Hippocampal formation (tissue), 2 donors: ENCODE measurements around the gene NRP1.
"Not testable (repeated sequence)": the region's sequence is repeated elsewhere in the genome, so short reads cannot be mapped to it uniquely, and the experiment has no call there.

Source experiments
- DNase-seq, 2 donors: peaks; one replicate each; lab custom pipeline; 2025; lab: John Stamatoyannopoulos, UW

NRP1 gene

GRCh38 chr10:33334153-33334804 is at the start of gene NRP1:
Gene NRP1, minus strand, starts transcription at chr10:33334667. Its CDS starts 285 bp downstream, at chr10:33334382.
- DNase-seq = peak in 1 of 2 donors; percentile 38

DNA sequence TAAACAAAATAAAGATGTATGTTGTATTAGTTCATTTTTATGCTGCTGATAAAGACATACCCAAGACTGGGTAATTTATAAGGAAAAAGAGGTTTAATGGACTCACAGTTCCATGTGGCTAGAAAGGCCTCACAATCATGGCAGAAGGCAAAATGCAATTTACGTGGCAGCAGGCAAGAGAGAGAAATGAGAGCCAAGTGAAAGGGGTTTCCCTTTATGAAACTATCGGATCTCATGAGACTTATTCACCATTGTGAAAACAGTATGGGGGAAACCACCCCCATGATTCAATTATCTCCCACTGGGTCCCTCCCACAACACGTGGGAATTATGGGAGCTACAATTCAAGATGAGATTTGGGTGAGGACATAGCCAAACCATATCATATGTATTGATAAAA is 49.7 kb upstream of the NRP1 start:
- not testable (repeated sequence) for DNase-seq

DNA sequence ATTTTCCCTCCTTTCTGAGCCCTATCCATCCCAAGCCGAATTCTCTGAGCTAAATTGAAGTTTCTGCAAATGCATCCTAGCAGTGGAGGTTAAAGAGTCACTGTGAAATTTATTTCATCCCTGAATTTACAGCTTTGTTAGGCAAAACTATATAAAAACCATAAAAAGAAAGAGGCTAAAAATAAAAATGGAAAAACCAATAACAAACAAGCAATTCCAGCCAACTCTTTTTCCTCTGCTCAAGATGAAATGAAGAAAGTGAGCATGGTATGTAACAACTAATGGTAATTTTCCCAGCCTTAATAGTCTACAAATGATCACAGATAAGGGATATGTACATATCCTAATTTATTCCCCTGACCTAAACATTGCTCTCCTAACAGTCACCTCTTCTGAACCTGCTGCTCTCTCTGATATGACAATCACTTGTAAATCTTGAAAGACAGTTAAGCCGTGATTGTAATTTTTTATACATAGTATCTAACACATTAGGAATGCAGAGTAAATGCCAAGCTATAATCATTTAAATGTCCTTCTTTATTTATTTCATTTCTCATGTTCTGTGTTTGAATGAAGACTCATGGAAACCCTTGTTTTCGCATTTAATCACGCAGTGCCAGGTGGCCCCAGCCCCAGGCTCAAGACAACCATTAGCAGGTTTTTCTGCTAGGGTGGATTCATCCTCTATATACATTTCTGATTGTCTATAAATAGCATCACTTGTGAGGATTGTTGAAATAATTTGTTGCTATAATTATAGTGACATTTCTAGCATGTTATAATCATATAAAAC is 48.6 kb upstream of the NRP1 start:
- DNase-seq = no peak

GRCh38 chr10:33382216-33382600 is 47.7 kb upstream of the NRP1 start:
- DNase-seq = no peak

DNA sequence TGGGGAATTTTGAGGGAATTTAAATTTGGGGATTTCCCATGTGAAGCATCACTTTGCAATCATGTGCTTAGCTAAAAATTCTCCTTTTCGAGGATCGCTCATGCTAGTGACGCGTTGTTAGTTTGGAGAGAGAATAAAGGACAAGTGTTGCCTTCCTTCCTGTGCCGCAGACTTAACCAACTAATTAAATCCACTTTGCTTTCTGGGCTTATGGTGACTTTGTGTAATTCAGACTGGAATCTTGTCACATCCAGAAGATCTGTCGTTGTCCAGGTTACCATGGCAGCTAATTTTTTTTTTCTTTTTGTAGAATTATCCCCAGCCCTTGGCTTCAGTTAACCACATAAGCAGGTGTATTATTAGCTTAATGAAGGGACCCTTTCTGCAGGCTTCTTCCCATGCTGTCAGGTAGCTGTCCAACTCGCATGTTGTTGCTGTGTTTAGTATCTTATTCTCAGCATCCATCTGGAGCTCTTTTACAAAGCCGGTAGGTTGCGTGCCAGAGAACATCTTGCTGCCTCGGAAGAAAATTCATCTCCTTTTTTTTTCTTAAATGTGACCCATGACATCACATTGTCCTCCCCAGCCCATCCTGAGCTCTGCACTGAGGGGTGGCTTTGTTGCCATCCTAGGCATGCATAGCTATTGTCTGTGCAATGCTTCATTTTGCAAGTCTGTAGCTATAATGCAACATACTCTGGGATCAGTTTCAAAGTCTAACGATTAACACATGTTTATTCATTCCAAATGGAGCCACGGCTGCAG is 47.2 kb upstream of the NRP1 start:
- peak; percentile 4 to 48 for DNase-seq

- no peak for DNase-seq
These were observed 43.2 kb upstream of the NRP1 start for GRCh38 chr10:33377658-33378025.

GRCh38 chr10:33376976-33377657 is 42.6 kb upstream of the NRP1 start:
- DNase-seq = peak in 1 of 2 donors; percentile 13

GRCh38 chr10:33376476-33376875 is 42.0 kb upstream of the NRP1 start:
- no peak for DNase-seq

GRCh38 chr10:33373263-33373662 is 38.8 kb upstream of the NRP1 start:
- DNase-seq = no peak

GRCh38 chr10:33371234-33371633 is 36.8 kb upstream of the NRP1 start:
- no peak for DNase-seq

DNA sequence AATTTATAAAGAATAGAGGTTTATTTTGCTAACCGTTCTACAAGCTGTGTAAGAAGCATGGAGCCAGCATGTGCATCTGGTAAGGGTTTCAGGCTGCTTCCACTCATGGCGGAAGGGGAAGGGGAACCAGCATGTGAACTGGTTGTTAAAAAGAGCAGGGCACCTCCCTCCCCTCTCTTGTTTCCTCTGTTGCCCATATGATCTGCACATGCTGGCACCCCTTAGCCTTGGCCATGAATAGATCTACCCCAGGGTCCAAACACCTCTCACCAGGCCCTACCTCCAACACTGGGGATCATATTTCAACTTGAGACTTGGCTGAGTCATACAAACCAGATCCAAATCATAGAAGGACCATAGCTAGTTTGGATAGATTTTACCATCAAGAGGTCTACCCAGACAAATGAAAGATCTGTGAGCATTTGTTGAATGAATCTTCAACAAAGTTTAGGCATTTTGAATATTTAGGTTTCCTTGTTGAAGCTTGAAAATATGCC is 36.0 kb upstream of the NRP1 start:
- DNase-seq = no peak

DNA sequence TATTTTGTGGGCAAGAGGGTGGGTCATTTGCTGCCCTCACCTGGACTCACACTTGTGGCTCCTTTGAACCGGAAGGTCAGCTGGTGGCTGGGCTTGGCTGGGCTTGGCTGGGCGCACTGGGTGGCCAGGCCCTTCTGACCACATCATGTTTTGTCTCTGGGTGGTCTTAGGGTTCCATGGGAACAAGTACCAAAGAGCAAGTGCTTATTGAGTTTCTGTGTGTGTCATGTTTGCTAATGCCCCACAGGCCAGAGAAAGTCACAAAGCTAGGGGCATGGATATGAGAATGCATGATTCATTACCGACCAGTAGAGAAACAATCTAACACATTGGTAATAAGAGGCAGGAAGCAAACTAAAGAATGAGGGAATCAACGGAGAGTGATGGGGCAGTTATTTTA is 33.6 kb upstream of the NRP1 start:
- DNase-seq = no peak

- peak in 1 of 2 donors; percentile 13 for DNase-seq
These were observed 31.5 kb upstream of the NRP1 start for GRCh38 chr10:33365871-33366411.

- no peak for DNase-seq
These were observed 30.8 kb upstream of the NRP1 start for GRCh38 chr10:33365301-33365700.

- no peak for DNase-seq
These were observed 28.6 kb upstream of the NRP1 start for GRCh38 chr10:33363106-33363505.

DNA sequence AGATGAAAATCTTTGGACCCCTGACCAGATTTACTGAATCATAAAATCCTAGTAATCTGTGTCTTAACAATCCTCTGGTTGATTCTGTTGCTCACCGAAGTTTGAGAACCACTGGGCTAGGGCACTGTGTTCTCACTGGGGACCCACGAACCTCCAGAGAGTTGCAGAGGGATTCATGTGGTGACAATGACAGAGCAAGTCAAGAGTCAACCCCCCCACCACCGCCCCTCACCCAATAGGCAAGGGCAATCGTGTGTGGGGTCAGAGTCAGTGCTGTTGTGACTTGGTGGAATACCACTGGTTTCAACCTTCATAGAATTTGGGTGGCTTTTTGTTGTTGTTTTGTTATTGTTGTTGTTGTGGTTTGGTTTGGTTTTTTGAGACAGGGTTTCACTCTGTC is 23.5 kb upstream of the NRP1 start:
- no peak for DNase-seq

DNA sequence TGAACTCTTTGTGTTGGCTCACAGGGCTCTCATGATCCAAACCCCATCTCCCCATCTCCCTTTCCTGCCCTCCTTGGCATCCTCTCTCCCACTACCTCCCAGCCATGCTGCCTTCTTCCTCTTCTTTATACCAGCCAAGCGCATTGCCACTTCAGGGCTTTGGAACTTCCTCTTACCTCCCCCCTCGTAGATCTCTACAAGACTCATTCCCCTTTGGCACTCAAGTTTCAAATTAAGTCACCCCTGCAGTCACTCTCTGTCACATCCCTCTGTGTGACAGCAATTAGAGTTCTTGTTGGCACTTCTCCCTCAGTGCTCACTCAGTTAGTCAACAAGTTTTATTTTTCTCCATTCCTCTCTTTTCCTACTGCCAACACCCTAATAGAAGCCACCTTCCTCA is 20.8 kb upstream of the NRP1 start:
- peak; percentile 8 to 53 for DNase-seq

- no peak for DNase-seq
These were observed 19.4 kb upstream of the NRP1 start for GRCh38 chr10:33353853-33354252.

- peak; percentile 27 to 55 for DNase-seq
These were observed 18.9 kb upstream of the NRP1 start for GRCh38 chr10:33353334-33353733.

- DNase-seq = no peak
These were observed 18.1 kb upstream of the NRP1 start for GRCh38 chr10:33352615-33353014.

DNA sequence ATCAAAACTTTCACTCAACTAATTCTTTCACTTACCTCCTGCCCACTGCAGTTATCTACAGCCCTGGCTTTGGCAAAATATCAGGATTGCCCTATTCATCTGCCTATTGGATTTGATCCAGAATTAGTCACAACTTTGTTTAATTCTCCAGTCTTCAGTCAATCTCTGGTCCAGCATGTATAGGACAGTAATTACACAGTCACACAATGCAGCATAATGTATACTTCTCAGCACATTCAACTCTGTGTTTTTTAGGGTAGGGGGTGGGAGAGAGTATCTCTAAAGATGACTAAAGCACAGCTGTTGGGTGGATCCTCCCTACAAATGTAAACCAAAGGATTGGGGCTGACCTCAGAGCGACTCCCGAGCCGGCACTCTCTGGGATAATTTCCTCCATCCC is 17.7 kb upstream of the NRP1 start:
- no peak for DNase-seq

GRCh38 chr10:33350041-33350440 is 15.6 kb upstream of the NRP1 start:
- no peak for DNase-seq
